ENCODE results near the gene PCGF2. TPM values are rescaled to one million over a fixed set of nuclear protein-coding genes. Genes with fewer than 3 reads are reported as not detected.

Gene PCGF2
- polyA plus RNA-seq, 1 donor from 2014 or later: 11.7 TPM

- H3K36me3 ChIP-seq (ENCODE audit: insufficient read depth, low read length): no peaks in the 10 kb centered on the region
- H3K9me2 ChIP-seq (ENCODE audit: insufficient read depth, low read length): no peaks in the 10 kb centered on the region
- TF ChIP-seq, protein P1, sequence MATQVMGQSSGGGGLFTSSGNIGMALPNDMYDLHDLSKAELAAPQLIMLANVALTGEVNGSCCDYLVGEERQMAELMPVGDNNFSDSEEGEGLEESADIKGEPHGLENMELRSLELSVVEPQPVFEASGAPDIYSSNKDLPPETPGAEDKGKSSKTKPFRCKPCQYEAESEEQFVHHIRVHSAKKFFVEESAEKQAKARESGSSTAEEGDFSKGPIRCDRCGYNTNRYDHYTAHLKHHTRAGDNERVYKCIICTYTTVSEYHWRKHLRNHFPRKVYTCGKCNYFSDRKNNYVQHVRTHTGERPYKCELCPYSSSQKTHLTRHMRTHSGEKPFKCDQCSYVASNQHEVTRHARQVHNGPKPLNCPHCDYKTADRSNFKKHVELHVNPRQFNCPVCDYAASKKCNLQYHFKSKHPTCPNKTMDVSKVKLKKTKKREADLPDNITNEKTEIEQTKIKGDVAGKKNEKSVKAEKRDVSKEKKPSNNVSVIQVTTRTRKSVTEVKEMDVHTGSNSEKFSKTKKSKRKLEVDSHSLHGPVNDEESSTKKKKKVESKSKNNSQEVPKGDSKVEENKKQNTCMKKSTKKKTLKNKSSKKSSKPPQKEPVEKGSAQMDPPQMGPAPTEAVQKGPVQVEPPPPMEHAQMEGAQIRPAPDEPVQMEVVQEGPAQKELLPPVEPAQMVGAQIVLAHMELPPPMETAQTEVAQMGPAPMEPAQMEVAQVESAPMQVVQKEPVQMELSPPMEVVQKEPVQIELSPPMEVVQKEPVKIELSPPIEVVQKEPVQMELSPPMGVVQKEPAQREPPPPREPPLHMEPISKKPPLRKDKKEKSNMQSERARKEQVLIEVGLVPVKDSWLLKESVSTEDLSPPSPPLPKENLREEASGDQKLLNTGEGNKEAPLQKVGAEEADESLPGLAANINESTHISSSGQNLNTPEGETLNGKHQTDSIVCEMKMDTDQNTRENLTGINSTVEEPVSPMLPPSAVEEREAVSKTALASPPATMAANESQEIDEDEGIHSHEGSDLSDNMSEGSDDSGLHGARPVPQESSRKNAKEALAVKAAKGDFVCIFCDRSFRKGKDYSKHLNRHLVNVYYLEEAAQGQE (IDR thresholded peaks at IDR 0.05; ENCODE audit: borderline replicate concordance): peak; percentile 45
- no peak for TF ChIP-seq POLR2AphosphoS5 (IDR thresholded peaks at IDR 0.05)
- no peak for TF ChIP-seq CTCF (IDR thresholded peaks at IDR 0.05; ENCODE audit: poor library complexity, severe bottlenecking)
- TF ChIP-seq EZH2 (IDR thresholded peaks at IDR 0.05; ENCODE audit: borderline replicate concordance, insufficient read depth, low read length, poor library complexity, severe bottlenecking): no peak
- TF ChIP-seq TAF1 (IDR thresholded peaks at IDR 0.05; ENCODE audit: low read depth): peak; percentile 28
- peak overlapping the region; percentile 94 for H3K27ac ChIP-seq (ENCODE audit: low read length)
- no peaks in the 10 kb centered on the region for H3K27me3 ChIP-seq (ENCODE audit: insufficient read depth, low read depth, low read length)
- H3K4me2 ChIP-seq (ENCODE audit: low read length): peak overlapping the region; percentile 79
- H3F3A ChIP-seq (ENCODE audit: insufficient read depth, low read length, poor library complexity, severe bottlenecking): no peaks in the 10 kb centered on the region
- no peak overlapping the region for H2AFZ ChIP-seq (ENCODE audit: low read depth, low read length)
- peak overlapping the region; percentile 94 for H3K4me3 ChIP-seq (ENCODE audit: low read length)
- peaks cover 74% of the 10 kb centered on the region for H3K79me2 ChIP-seq (replicated peaks; ENCODE audit: insufficient read depth, low read length)
- H3K9me3 ChIP-seq (ENCODE audit: low read length): no peaks in the 10 kb centered on the region
- peak overlapping the region; percentile 100 for H3K9ac ChIP-seq (ENCODE audit: low read length)
- H4K20me1 ChIP-seq (ENCODE audit: insufficient read depth): peaks cover 10% of the 10 kb centered on the region
Measured at GRCh38 chr17:38746004-38746848, 1.9 kb downstream of the PCGF2 start.

GRCh38 chr17:38745545-38745944 is 2.6 kb downstream of the PCGF2 start:
- Histone ChIP-seq H3F3A (ENCODE audit: insufficient read depth, low read length, poor library complexity, severe bottlenecking) (no peaks in the 10 kb centered on the region), H3K4me3 (ENCODE audit: low read length) (peak overlapping the region; percentile 94), H3K36me3 (ENCODE audit: insufficient read depth, low read length) (no peaks in the 10 kb centered on the region), H3K27ac (ENCODE audit: low read length) (peak overlapping the region; percentile 94), H3K79me2 (replicated peaks; ENCODE audit: insufficient read depth, low read length) (peaks cover 81% of the 10 kb centered on the region), H3K27me3 (ENCODE audit: insufficient read depth, low read depth, low read length) (no peaks in the 10 kb centered on the region), H4K20me1 (ENCODE audit: insufficient read depth) (peaks cover 13% of the 10 kb centered on the region), H3K9me3 (ENCODE audit: low read length) (no peaks in the 10 kb centered on the region), H3K9me2 (ENCODE audit: insufficient read depth, low read length) (no peaks in the 10 kb centered on the region), H2AFZ (ENCODE audit: low read depth, low read length) (no peak overlapping the region), H3K9ac (ENCODE audit: low read length) (peak overlapping the region; percentile 100), H3K4me2 (ENCODE audit: low read length) (peak overlapping the region; percentile 79)
- no peak for TF ChIP-seq CTCF (IDR thresholded peaks at IDR 0.05; ENCODE audit: poor library complexity, severe bottlenecking)
- TF ChIP-seq SMC3 (conservative IDR thresholded peaks at IDR 0.05; ENCODE audit: poor library complexity): no peak
- no peak for TF ChIP-seq EP300 (conservative IDR thresholded peaks at IDR 0.05; ENCODE audit: poor library complexity, severe bottlenecking)
- no peak for TF ChIP-seq POLR2AphosphoS5 (IDR thresholded peaks at IDR 0.05)
- TF ChIP-seq EZH2 (IDR thresholded peaks at IDR 0.05; ENCODE audit: borderline replicate concordance, insufficient read depth, low read length, poor library complexity, severe bottlenecking): no peak
- TF ChIP-seq, protein P1 (IDR thresholded peaks at IDR 0.05; ENCODE audit: borderline replicate concordance): no peak
- TF ChIP-seq TAF1 (IDR thresholded peaks at IDR 0.05; ENCODE audit: low read depth): no peak
- no peak for TF ChIP-seq RAD21 (conservative IDR thresholded peaks at IDR 0.05)
- no peak for TF ChIP-seq MXI1 (conservative IDR thresholded peaks at IDR 0.05; ENCODE audit: poor library complexity, severe bottlenecking)

Measured in neural cell (in vitro differentiated cells).